ENCODE measurements around the gene CYSRT1.
"Not testable (repeated sequence)": the region's sequence is repeated elsewhere in the genome, so short reads cannot be mapped to it uniquely, and the experiment has no call there.

CYSRT1 gene

GRCh38 chr9:137255448-137256114 lies 30.6 kb downstream of the CYSRT1 start:
- Mint-ChIP-seq H3K36me3 (ENCODE audit: low read depth) (peaks cover 8% of the 10 kb centered on the region), H3K9me3 (no peaks in the 10 kb centered on the region), H3K27ac (no peak overlapping the region), H3K27me3 (ENCODE audit: low read depth) (no peaks in the 10 kb centered on the region), H3K4me3 (peak overlapping the region; percentile 84 to 87 (median 85)), H3K4me1 (no peaks in the 10 kb centered on the region)
- TF ChIP-seq CTCF (IDR thresholded peaks at IDR 0.05; ENCODE audit: unreplicated experiment in 3 of 3): no peak

DNA sequence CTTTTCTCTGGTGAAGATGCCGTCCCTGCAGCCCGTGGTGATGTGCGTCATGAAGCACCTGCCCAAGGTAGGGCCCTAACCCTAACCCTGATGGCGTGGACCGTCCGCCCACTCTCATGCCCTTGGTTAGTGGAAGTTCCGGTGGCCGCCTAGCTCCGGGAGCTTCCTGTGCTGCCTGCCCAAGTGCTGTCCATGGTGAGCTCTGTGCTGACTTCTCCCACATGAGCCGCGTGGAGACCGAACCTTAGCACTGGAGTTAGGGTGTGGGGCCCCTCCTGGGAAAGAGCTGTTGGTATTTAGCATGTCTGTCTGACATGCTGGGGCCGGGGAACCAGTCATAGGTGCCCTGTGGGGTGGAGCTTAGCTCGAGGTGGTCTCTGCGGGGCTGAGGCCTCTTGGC lies 31.4 kb downstream of the CYSRT1 start:
- Mint-ChIP-seq H3K4me3 (peak overlapping the region; percentile 84 to 87 (median 85)), H3K27ac (no peak overlapping the region), H3K27me3 (ENCODE audit: low read depth) (no peaks in the 10 kb centered on the region), H3K9me3 (no peaks in the 10 kb centered on the region), H3K4me1 (no peaks in the 10 kb centered on the region), H3K36me3 (ENCODE audit: low read depth) (peaks cover 8% of the 10 kb centered on the region)
- no peak for TF ChIP-seq CTCF (IDR thresholded peaks at IDR 0.05; ENCODE audit: unreplicated experiment in 3 of 3)

DNA sequence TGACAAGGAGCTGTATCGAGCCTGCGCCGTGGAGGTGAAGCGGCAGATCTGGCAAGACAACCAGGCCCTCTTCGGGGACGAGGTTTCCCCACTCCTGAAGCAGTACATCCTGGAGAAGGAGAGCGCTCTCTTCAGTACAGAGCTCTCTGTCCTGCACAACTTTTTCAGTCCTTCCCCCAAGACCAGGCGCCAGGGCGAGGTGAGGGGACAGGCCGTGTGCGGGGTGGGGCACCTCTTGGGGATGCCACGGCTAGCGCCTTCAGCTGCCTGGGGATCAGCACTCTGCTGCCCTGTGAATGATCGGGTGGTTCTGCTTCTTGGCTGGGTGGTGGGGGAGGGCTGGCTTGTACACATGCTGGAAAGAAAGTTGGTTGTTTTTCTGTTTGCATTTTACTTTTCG lies 31.9 kb downstream of the CYSRT1 start:
- peaks cover 13% of the 10 kb centered on the region for H3K36me3 Mint-ChIP-seq (ENCODE audit: low read depth)
- no peak for TF ChIP-seq CTCF (IDR thresholded peaks at IDR 0.05; ENCODE audit: unreplicated experiment in 3 of 3)
- H3K9me3 Mint-ChIP-seq: no peaks in the 10 kb centered on the region
- no peak overlapping the region for H3K27ac Mint-ChIP-seq
- peak overlapping the region; percentile 84 to 87 (median 85) for H3K4me3 Mint-ChIP-seq
- H3K27me3 Mint-ChIP-seq (ENCODE audit: low read depth): no peaks in the 10 kb centered on the region
- H3K4me1 Mint-ChIP-seq: peaks cover 4% of the 10 kb centered on the region

GRCh38 chr9:137262173-137262908 lies 37.4 kb downstream of the CYSRT1 start:
- not testable (repeated sequence) for H3K4me3 Mint-ChIP-seq; H3K4me1 Mint-ChIP-seq; H3K9me3 Mint-ChIP-seq; H3K27me3 Mint-ChIP-seq (ENCODE audit: low read depth); H3K27ac Mint-ChIP-seq
- TF ChIP-seq CTCF (IDR thresholded peaks at IDR 0.05; ENCODE audit: unreplicated experiment in 3 of 3): peak; percentile 36 to 58 (median 57)
- peaks cover 14% of the 10 kb centered on the region for H3K36me3 Mint-ChIP-seq (ENCODE audit: low read depth)

DNA sequence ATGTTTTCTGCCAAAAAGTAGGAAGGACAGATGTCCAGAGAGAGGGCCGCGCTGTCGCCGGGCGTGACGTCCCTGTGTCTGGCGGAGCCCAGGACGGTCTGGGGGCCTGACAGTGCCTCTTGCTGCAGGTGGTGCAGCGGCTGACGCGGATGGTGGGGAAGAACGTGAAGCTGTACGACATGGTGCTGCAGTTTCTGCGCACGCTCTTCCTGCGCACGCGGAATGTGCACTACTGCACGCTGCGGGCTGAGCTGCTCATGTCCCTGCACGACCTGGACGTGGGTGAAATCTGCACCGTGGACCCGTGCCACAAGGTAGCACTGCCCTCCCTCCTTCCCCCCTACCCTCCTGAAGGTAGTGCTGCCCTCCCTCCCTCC lies 37.9 kb downstream of the CYSRT1 start:
- Mint-ChIP-seq H3K9me3 (no peaks in the 10 kb centered on the region), H3K27ac (no peak overlapping the region), H3K4me1 (peaks cover 6% of the 10 kb centered on the region), H3K4me3 (no peak overlapping the region), H3K27me3 (ENCODE audit: low read depth) (no peaks in the 10 kb centered on the region), H3K36me3 (ENCODE audit: low read depth) (peaks cover 18% of the 10 kb centered on the region)
- no peak for TF ChIP-seq CTCF (IDR thresholded peaks at IDR 0.05; ENCODE audit: unreplicated experiment in 3 of 3)

GRCh38 chr9:137263506-137263905 lies 38.5 kb downstream of the CYSRT1 start:
- Mint-ChIP-seq H3K27me3 (ENCODE audit: low read depth) (no peaks in the 10 kb centered on the region), H3K4me3 (no peak overlapping the region), H3K36me3 (ENCODE audit: low read depth) (peaks cover 20% of the 10 kb centered on the region), H3K4me1 (peaks cover 6% of the 10 kb centered on the region), H3K9me3 (no peaks in the 10 kb centered on the region), H3K27ac (no peak overlapping the region)
- no peak for TF ChIP-seq CTCF (IDR thresholded peaks at IDR 0.05; ENCODE audit: unreplicated experiment in 3 of 3)
